GM19463 (cell line): ENCODE data around the gene RABGAP1L.

Experiments used
- ATAC-seq: cut with Tn5 transposase; IDR thresholded peaks from one replicate; pipeline ENCODE4 v1.9.1; 2021; ENCODE audit warnings: mild to moderate bottlenecking, moderate library complexity; ENCODE audit not compliant: unreplicated experiment

Gene RABGAP1L

DNA sequence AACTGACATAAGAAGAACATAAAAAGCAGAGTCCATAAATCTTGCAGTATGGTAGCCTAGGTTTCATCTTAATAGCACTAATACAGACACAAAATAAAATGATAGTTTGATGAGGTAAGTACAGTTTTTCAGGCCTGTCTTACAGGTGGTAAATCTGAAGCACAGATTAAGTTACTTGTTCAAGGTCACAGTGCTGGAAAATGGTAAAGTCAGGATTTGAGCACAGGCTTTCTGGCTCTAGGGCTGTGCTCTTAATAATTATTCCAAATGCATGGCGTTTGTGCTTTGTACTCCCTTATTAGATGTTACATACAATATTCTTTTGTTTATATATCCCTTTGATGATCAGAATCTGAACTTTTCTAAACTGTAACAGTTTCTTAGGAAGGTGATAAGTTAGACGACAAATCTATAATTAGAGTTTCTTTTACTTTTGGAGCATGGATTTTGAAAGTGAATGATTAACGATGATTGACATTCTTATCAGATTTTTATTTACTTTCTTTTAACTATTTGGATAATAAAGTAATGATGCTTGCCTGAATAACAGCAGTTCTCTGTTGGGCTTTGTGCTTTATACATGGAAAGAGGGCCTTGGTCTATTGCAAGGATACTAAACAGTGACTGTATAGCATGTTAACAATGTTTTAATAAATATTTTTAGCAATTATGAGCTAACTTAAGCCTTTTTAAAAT, 738.9 kb downstream of the RABGAP1L start:
- ATAC-seq = no peak

DNA sequence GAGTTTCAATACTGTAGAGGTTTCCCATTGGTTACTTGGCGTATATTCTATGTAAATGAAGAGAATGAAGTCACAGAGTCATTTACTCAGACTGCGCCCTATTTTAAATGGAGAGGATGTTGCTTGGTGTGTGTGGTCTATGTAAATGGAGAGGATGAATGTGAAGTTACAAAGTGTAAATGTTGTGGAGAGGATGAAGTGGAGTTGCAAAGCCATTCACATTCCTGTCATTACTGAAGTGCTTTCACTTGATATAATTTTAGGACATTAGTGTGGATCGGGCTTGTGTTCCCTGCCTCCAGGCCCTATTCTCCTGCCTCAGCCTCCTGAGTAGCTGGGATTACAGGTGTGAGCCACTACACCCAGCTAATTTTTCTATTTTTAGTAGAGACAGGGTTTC, 741.0 kb downstream of the RABGAP1L start:
- no peak for ATAC-seq

DNA sequence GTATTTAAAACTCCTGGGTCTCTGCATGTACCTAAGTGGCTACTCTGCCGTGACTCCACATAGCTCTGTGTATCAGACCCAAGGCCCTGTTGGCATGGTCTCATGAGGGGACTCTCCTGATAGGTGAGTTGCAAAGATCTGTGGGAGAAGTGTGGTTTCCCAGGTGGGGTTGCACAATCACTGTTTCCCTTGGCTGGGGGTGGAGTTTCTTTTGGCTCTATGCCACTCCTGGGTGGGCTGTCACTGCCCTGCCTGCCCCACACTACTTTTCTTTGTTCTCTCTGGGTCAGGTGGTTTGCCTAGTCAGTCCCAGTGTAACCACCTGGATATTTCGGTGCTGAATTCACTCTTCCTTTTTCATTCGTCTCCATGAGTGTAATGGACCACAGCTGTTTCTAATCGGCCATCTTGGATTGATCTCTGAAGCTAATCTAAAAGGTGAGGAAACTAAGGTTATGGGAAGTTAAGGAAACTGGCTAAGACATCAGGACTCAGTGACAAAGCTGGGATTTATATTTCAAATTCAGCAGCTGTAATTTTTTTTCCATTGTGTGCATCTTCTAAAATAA, 743.3 kb downstream of the RABGAP1L start:
- ATAC-seq = no peak

DNA sequence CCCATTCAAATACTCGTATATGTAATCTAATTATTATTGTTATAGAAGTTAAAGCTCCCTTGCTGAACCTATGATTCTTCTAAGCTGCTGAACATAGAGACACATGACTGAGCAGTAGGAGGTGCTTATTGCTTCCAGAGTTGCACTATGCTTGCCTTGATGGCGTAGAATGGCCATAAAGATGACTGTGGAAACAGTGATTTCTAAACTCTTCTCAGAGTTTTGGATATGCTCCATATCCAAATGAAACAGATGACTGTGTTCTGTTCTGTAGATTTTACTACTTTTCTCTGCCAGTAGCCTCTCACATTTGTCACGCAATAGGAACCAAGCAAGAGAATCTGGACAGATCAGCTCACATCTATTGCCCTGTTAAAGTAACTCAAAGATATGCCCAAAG, 752.3 kb downstream of the RABGAP1L start:
- ATAC-seq = no peak

DNA sequence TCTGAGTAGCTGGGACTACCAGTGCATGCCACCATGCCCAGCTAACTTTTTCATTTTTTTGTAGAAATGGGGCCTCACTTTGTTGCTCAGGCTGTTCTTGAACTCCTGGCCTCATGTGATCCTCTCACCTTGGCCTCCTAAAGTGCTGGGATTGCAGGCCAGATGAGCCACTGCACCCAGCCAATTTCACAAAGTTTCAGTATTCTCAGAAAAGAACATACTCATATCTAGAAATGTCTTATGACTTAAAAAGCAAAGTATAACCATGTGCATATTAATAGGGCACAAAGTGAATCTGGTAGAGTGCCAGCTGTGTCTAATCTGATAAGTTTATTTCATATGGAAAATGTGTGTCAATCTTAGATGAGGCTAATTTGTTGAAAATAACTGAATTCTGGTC, 752.9 kb downstream of the RABGAP1L start:
- ATAC-seq = peak; percentile 72

DNA sequence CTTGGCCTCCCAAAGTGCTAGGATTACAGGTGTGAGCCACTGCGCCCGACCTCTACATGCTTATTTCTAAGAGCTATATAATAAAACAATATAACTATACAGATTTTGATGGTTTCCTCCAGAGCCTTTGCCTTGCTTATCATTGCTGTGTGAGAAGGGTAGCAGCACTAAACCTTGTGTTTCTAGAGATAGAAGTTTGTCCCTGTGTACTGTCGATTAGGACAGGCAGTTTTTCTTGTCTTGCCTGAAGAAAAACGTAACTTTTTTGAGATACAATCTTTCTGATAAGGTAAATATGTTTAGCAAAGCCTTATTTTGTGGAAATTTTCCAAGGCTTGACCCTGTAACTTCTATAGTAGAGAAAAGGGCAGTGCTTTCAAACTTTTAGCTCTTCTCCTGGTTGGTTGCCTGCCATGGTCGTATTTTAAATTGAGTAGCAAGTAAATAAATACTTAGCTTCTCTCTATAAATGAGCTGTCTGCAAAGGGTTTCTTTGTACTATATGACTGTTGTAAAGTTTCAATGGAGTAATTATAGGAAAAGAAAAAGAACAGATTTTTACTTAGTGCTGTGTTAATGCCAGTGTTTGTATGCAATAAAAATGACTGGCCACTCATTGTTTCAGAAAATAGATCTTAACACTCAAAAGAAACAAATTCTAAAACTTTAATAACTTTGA, 754.0 kb downstream of the RABGAP1L start:
- no peak for ATAC-seq

DNA sequence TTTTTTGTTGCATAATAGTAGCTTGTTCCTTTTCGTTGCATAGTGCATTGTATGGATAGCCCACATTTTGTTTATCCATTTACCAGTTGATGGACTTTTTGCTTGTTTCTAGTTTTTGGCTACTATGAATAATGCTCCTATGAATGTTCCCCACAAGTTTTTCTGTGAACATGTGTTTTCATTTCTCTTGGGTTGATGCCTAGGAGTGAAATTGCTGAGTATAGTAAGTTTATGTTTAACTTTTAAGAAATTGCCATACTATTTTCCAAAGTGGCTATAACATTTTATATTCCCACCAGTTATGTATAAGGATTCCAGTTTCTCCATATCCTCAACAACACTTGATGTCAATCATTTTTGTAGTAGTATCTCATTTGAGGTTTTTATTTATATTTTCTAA, 755.7 kb downstream of the RABGAP1L start:
- no peak for ATAC-seq

DNA sequence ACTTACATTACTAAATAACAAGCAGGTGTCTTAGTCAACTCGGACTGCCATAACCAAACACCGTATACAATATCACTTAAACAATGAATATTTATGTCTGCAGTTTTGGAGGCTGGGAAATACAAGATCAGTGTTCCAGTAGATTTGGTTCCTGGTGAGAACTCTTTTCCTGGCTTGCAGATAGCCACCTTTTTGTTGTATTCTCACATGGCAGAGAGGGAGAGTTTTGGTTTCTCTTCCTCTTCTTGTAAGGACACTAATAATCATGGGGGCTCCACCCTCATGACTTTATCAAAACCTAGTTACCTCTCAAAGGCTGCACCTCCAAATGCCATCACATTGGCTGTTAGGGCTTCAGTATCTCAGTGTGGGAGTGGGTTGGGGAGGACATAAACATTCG, 757.5 kb downstream of the RABGAP1L start:
- no peak for ATAC-seq

DNA sequence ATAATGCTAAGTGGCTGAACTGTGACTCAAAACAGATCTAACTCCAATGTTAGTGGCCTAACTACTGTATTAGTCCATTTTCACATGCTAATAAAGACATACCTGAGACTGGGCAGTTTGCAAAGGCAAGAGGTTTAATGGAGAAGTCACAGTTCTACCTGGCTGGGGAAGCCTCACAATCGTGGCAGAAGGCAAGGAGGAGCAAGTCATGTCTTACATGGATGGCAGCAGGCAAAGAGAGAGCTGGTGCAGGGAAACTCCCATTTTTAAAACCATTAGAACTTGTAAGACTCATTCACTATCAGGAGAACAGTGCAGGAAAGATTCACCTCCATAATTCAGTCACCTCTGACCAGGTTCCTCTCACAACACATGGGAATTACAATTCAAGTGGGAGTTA, 760.8 kb downstream of the RABGAP1L start:
- ATAC-seq = no peak

DNA sequence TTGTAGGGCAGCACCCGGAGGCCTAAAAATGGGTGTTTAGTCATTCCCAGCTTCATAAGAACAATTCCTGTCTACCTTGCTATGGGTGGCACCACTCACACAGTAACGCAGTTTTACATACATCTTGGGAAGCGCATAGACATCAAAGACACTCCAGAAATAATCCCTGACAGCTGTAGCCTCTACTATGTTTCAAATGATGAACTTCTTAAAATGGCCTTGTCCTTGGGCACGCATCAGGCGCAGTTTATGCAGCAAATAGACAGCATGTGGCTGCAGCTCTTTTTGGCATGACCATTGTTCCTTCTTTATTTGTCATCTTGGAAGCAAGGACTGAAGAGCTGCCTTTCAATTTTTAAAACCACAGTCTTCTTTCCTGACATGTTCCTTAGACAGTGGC, 762.8 kb downstream of the RABGAP1L start:
- no peak for ATAC-seq

DNA sequence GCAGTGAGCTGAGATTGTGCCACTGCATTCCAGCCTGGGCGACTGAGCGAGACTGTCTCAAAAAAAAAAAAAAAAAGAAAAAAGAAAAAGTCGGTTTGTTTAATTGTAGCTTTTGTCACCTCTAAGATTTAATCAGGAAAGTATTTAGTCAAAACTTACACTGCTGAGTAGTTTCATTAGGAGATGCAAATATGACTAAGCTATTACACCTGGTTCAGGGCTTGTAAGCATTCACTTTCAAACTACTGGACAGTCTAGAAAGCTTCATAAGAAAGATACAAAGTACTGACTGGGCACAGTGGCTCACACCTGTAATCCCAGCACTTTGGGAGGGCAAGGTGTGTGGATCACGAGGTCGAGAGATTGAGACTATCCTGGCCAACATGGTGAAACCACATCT, 764.5 kb downstream of the RABGAP1L start:
- ATAC-seq = no peak

DNA sequence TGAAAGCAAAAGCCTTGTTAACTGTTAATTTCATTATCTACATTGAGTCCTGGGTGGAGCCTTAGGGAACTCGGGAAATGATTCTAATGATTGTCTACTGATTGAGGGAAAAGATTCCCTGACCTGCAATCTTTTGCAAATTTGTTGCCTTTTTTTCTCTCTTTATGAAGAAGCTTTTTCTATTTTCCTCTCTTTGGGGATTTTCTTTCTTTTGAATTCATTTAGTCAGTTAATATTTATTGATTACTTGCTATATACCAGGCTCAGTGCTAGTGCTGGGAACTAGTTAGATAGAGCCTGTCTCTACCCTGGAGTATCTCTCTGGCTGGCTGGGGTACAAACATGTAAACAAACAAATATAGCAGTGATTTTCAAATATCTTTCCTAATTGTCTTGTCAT, 769.2 kb downstream of the RABGAP1L start:
- no peak for ATAC-seq

DNA sequence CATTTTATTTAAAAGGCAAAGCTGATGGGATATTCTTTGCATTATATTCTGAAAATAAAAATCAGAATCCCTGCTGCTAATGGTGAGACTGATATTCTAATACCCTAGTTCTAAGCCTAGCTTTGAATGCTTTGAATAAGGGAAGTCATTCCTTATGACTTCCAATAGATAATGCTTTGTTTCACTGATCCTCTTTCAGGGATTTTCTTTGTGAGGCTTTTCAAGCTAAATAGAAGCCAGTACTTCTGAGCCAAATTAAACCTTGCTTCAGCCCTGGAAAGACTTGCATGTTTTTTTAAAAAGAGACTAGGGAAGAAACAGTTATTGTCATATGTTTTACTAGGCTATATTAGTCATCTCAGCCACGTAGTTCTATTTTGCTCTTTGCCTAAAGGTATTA, 771.9 kb downstream of the RABGAP1L start:
- ATAC-seq = no peak

DNA sequence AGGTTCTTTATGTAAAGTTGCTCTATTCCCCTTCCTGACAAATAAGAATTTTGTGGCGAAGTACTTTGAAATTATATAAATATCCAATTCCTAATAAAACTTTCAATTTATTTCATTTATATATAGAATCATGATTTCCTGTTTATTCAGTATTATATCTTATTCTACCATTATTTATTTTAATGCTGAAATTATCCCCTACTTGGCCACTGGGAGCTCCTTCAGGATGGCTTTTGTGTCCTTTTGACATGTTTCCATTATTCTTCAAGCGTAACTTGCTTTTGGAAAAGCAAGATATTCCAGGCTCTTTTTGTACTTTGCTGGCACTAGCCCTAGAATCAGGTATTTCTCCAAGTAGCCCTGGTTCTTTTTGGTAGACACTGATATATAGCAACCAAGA, 773.3 kb downstream of the RABGAP1L start:
- no peak for ATAC-seq

DNA sequence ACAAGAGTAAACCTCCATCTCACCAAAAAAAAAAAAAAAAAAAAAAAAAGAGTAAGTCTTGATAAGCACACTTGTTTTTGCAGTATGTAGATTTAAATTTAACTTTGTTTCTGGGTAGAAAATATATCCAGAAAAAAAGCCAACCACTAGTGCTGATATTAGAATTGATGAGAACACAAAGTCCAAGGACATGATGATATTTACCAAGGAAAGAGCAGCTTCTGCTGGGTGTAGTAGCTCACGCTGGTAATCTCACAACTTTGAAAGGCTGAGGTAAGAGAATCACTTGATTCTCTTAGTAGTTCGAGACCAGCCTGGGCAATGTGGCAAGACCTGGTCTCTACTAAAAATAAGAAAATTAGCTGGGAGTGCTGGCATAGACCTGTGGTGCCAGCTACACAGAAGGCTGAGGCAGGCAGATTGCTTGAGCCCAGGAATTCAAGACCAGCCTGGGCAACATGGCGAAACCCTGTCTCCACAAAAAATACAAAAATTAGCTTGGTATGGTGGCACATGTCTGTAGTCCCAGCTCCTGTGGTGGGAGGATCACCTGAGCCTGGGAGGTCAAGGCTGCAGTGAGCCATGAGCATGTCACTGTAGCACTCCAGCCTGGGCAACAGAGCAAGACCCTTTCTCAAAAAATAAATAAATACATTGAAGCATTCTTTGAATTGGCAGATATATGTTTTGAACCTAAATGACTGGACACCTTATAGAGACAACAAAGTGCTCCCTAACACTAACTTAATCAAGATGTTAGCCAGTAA, 776.8 kb downstream of the RABGAP1L start:
- no peak for ATAC-seq

DNA sequence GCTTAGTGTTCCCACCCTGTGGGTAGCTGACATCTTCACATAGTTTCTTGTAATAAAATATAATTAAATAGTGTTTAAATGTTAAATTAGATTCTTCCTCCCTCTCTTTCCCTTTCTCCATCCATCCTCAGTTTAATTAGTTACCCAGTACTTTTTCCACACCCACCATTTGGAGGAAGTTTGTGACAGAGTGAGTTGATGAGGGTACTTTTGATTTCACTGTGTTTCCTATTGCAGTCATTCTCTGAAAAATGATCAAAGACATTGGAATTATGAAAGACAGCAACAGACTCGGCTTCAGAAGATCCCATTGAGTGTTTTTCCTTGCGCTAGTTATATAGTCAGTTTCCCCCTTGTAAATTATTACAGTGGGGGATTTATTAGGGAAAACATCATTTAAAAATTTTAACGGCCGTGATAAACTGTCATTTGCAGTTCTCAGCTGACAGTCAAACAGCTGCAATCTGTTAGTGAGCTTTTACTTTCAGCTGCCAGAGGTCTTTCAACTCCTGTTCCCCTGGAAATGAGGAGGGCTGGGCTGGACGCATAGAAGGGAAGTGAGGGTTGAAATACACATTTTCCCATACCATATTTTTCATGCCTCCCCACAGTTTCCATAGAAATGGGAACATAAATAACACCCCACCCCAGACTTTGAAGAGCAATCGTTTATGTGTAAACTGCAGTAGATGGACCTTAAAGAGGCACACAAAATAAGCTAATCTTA, 779.1 kb downstream of the RABGAP1L start:
- ATAC-seq = no peak

DNA sequence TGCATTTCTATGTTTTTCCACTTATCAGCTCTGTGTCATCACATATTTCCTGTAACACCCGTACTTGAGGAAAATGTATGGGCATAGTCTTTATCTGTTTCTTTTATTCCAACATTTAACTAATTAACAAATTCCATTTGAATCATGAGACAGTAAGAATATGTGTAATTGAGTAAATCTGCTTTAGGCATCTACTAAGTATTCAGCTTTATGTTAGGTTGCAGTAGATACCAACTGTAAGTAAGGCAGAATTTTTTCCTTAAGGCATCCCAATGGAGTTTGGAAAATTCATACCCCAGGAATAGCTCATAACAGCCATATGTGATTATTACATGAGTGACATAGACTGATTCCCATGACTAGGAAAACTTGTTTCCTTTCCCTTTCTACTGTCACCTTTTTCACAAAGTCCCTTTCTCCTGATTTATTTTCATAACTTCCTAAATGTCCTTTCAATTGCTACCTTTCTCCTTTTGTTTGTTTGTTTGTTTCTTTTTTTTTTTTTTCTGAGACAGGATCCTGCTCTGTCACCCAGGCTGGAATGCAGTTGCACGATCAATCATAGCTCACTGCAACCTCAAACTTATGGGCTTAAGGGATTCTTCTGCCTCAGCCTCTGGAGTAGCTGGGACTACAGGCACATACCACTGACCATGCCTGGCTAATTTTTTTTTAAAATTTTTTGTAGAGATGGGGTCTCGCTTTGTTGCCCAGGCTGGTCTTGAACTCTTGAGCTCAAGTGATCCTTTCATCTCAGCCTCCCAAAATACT, 780.6 kb downstream of the RABGAP1L start:
- no peak for ATAC-seq

DNA sequence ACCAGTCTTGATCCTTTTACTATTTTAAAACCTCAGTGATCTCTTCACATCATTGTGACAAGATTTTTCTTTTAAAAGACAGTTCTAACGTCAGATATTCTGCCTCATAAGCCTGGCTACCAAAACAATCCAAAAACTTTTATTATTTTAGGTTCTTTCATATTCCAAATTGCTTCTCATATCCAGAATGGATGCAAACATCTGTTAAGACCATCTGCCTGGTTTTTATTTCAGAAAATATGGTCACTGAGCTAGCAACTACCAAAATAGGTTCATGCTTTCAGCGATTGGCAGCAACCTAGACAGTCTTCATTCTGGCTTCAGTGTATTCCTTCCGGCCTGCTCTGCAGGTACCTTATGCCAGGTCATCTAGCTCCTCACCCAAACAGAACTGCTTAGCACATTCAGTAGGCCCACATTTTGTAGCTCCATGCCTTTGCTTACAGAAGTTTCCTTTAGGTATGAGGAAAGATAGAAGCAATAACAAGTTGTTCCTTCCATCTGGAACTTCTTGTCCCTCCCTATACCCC, 781.4 kb downstream of the RABGAP1L start:
- no peak for ATAC-seq

DNA sequence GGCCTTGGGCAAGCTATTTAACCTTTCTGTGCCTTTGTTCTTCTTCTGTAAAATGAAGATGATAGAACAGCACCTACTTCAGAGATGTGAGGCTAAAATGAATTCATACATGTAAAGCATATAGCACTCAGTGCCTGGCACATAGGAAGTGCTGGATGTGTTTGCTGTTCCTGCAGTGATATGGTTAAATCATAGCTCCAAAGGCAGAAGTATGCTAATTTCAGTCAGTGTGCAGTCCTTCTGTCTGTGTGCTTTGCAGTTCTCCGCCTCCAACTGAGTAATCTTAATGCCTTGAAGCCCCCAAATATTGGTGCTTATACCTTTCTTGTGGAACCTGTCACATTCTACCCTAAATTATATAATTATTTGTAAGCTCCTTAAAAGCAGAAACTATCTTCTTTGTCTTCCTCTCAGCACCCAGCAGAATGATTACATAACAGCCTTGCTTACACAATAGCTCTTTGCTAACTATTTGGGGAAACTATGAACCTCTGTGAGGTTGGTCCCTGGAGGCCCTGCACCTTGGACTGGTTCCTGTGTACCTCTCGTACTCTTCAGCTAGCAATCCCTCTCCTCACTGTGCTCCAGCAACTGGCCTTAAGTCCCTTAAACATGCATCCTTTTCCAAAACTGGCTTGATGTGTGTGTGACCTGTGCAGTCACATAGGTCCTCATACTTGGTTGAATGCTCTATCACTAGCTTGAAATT, 783.4 kb downstream of the RABGAP1L start:
- no peak for ATAC-seq
